BJ (cell line): ENCODE results near the gene GALNT13. TPM values are rescaled to one million over a fixed set of nuclear protein-coding genes. Genes with fewer than 3 reads are reported as not detected.

Experiments
- CTCF ChIA-PET: fragments of 350-600 bp; formaldehyde crosslinking; extraction: SDS; loops from one replicate; lab custom pipeline; 2021; ENCODE audit warnings: antibody characterized with exemption, inconsistent platforms; lab: Yijun Ruan, JAX
- POLR2A ChIA-PET: fragments of 300-600 bp; sonication (Branson Sonifier 250); formaldehyde crosslinking; extraction: SDS; loops from one replicate; lab custom pipeline; 2021; ENCODE audit warnings: antibody characterized with exemption; lab: Charles Lee
- DNase-seq: peaks from one replicate; pipeline ENCODE4 v3.0.0-alpha.2; 2011; ENCODE audit warnings: low read depth
- H3K27me3 ChIP-seq: 2 replicates; pipeline ENCODE4 v1.6.0; 2011; ENCODE audit warnings: low read length; ENCODE audit not compliant: control insufficient read depth, insufficient read depth
- H3K36me3 ChIP-seq: 2 replicates; pipeline ENCODE4 v1.5.1; 2011; ENCODE audit warnings: low read length; ENCODE audit not compliant: control insufficient read depth, insufficient read depth
- H3K4me3 ChIP-seq: 2 replicates; pipeline ENCODE4 v1.5.1; 2011; ENCODE audit warnings: low read depth, mild to moderate bottlenecking, control low read depth, low read length
- polyA plus RNA-seq: library from polyadenylated mRNA; depleted of rRNA; stranded (reverse); fragments of >200 nt; gene quantifications from 2 replicates; pipeline ENCODE4 v1.2.3, GENCODE V29; 2011
- TF ChIP-seq, protein P1 (sequence below): IDR thresholded peaks from 2 replicates; pipeline ENCODE4 v1.5.1; 2011; ENCODE audit warnings: low read depth, mild to moderate bottlenecking, control low read depth, inconsistent platforms, low read length, moderate library complexity; ENCODE audit not compliant: insufficient read depth

Gene GALNT13
- polyA plus RNA-seq, 1 experiment, result not detected

DNA sequence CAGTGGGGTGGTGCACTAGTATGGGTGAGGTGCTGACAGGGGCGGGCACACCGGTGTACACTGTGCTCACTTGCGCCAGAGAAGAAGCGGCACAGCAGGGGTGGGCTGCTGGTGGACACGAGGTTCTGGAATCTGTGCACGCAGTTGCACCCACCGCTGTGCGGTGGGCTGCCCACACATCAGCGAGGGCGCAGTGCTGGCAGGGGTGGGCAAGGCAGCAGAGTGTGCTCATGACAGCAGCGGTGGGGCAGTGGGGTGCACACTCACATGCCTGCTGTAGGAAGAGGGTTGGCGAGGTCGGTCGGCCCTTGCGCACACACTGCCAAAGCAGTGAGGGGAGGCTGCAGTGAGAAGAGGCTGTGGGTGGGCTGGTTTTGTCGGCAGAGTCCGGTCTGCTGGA, 141.8 kb downstream of the GALNT13 start:
- TF ChIP-seq, protein P1, sequence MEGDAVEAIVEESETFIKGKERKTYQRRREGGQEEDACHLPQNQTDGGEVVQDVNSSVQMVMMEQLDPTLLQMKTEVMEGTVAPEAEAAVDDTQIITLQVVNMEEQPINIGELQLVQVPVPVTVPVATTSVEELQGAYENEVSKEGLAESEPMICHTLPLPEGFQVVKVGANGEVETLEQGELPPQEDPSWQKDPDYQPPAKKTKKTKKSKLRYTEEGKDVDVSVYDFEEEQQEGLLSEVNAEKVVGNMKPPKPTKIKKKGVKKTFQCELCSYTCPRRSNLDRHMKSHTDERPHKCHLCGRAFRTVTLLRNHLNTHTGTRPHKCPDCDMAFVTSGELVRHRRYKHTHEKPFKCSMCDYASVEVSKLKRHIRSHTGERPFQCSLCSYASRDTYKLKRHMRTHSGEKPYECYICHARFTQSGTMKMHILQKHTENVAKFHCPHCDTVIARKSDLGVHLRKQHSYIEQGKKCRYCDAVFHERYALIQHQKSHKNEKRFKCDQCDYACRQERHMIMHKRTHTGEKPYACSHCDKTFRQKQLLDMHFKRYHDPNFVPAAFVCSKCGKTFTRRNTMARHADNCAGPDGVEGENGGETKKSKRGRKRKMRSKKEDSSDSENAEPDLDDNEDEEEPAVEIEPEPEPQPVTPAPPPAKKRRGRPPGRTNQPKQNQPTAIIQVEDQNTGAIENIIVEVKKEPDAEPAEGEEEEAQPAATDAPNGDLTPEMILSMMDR, result no peak
- ChIA-PET CTCF (no interaction called here), POLR2A (no interaction called here)
- H3K27me3 ChIP-seq, result no peaks in the 10 kb centered on the region
- H3K36me3 ChIP-seq, result no peaks in the 10 kb centered on the region
- no peak for DNase-seq
- no peak overlapping the region for H3K4me3 ChIP-seq

DNA sequence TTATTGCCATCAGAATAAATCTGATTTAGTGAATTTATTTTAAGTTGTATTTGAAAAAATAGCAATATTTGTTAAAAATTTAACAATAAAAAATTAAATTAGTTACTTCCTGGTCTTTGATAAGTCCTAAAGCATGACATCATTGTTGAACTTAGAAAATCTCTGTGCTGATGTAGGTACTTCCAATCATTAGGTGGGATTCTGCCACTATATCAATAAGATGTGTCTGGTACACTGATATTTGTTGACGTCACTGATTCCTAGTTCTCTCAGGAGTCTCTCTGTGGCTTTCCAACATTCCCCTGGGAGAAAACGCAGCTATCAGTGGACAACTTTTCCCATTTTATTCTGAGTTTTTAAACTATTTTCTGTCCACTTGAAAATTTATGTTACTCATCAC, 143.5 kb downstream of the GALNT13 start:
- DNase-seq, result no peak
- Histone ChIP-seq H3K4me3 (no peak overlapping the region), H3K36me3 (no peaks in the 10 kb centered on the region), H3K27me3 (no peaks in the 10 kb centered on the region)
- TF ChIP-seq, protein P1, result no peak
- CTCF ChIA-PET, result interaction anchor here (0.6 kb wide), 1 partner anchor 14 kb away, joined by 3 read pairs; no protein-coding TSS in a partner anchor
- POLR2A ChIA-PET, result no interaction called here

DNA sequence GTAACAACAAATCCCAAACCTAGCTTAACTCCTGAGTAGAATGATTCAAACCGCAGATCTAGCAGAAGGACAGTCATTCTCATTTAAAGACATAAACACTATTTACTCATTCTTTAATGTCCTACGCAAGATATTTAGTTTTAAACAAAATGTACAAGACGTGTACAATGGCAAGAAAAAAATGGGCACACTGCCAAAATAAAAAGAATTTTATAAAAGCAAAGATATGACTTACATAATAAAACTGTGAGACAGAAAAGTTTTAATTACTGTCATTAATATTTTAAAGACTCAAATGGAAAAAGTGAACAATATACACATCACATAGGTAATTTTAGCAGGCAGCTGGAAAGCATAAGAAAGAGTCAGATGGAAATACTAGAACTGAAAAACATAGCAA, 157.8 kb downstream of the GALNT13 start:
- ChIA-PET POLR2A (no interaction called here), CTCF (interaction anchor here (0.5 kb wide), 1 partner anchor 14 kb away, joined by 3 read pairs; no protein-coding TSS in a partner anchor)
- Histone ChIP-seq H3K4me3 (no peak overlapping the region), H3K27me3 (no peaks in the 10 kb centered on the region), H3K36me3 (no peaks in the 10 kb centered on the region)
- TF ChIP-seq, protein P1, result no peak
- no peak for DNase-seq

DNA sequence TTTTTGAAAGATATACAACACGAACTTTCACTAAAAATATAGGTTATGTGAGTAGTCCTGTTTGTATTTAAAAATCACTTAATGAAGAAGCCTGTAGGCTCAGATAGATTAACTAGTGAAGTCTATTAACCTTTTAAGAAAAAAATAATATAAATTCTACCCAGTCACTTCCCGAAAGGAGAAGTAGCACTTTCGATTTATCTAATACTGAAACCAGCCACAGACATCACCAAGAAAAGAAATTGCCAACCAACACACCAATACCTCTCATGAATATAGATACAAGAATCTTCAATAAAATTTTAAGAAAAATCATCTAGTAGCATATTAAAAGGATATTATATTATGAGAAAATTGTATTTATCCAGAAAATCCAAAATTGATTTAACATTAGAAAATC, 160.5 kb downstream of the GALNT13 start:
- no peaks in the 10 kb centered on the region for H3K27me3 ChIP-seq
- TF ChIP-seq, protein P1, result no peak
- CTCF ChIA-PET, result no interaction called here
- POLR2A ChIA-PET, result no interaction called here
- no peaks in the 10 kb centered on the region for H3K36me3 ChIP-seq
- DNase-seq, result no peak
- no peak overlapping the region for H3K4me3 ChIP-seq

DNA sequence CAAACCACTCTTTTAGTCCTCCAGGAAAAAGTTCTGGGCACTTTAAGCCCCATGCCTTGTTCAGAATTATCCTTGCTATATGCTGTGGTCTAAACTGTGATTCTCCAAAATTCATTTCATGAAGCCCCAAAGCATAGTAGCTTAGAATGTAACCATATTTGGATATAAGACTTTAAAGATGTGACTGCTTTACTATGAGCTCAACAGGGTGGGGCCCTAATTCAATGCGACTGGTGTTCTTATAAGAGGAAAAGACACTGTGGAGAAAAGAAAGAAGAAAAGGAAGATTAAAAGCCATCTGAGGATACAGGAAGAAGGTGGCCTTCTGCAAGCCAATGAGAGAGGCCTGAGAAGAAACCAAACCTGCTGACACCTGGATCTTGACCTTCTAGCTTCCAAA, 174.8 kb downstream of the GALNT13 start:
- DNase-seq, result no peak
- Histone ChIP-seq H3K4me3 (no peak overlapping the region), H3K36me3 (no peaks in the 10 kb centered on the region), H3K27me3 (no peaks in the 10 kb centered on the region)
- ChIA-PET POLR2A (no interaction called here), CTCF (no interaction called here)
- TF ChIP-seq, protein P1, result no peak
